GM15510 (cell line): ENCODE measurements around the gene ZNF236.

ENCODE experiments used
- POLR2A ChIP-seq: IDR thresholded peaks from 3 replicates; pipeline ENCODE4 v1.6.1; 2011; ENCODE audit warnings: borderline replicate concordance; ENCODE audit not compliant: insufficient read length; ENCODE audit errors: extremely low read depth

The ZNF236 gene

DNA sequence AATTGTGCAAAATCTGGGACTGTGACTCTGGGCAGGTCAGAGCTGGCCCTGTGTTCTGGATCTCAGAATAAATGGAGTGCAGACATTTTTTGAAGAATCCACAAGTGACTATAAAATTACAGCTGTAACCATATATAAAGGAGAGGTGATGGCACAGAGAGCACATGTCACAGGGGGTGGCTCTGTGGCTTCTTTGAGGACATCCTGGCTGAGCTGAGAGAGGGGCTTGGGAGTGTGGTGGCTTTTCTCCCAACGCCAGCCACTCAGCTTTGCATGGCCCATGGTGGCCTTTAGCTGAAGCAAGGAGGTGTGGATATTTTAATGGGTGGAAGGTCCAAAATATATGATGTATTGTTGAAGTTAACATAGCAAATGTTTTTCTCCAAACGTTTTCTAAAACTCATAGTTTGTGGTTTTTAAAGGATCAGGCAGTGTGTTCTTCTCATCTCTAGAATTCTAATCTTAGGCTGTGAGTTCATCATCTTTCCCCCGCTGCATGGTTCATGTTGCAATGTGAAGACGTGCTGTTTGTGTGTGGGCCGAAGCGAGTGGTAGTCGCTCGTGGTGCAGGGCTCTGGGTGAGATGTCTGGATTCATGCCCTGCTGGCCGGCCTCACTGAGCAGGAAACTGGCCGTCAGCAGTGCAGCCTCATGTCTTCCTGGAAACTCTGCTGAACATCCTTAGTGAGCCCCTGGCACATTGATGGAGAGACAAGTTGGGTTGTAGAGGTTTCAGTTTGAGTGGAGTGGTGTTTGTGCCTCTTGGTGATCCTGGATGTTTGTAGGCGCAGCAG, 109.9 kb downstream of the ZNF236 start:
- no peak for TF ChIP-seq POLR2A

- TF ChIP-seq POLR2A, result no peak
Observed at GRCh38 chr18:76935722-76936337, 113.5 kb downstream of the ZNF236 start.

GRCh38 chr18:76936877-76937276, 114.5 kb downstream of the ZNF236 start:
- no peak for TF ChIP-seq POLR2A

- no peak for TF ChIP-seq POLR2A
Observed at GRCh38 chr18:76937597-76937996, 115.2 kb downstream of the ZNF236 start.

DNA sequence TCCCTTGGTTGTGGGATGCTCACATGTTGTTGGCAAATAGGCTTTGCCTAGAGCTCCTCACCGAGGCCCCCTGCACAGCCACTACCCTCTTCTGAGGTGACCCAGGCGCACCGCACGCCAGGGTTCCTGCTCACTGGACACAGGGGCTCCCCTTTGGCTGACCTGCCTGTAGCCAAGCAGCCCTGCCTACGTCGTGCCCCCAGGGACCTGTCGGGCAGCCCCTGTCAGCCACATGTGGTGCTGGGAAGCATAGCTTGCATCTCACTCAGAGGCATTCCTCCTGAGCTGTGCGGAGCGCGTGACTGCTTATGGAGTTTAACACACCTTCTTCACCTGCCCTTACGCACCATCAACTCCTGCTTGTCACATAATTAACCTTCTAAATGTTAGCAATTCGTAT, 116.3 kb downstream of the ZNF236 start:
- TF ChIP-seq POLR2A, result no peak

DNA sequence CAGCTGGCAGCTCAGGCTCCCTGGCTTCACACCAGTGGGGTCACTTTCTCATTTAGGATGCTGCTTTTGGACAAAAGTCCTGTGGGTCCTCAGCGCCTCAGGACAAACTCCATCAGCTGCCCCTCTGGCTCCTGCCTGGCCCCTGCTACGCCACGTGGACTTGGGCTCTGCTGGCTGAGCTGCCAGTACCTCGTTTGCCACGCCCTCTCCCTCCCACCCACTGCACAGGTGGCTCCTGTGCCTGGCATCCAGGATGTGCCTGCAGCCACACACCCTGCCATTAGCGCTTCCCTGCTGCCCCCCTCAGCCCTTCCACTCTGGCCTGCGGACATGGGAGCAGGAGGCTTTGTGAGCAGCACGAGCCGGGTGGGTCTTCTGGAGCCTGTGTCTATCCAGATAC, 118.9 kb downstream of the ZNF236 start:
- no peak for TF ChIP-seq POLR2A

DNA sequence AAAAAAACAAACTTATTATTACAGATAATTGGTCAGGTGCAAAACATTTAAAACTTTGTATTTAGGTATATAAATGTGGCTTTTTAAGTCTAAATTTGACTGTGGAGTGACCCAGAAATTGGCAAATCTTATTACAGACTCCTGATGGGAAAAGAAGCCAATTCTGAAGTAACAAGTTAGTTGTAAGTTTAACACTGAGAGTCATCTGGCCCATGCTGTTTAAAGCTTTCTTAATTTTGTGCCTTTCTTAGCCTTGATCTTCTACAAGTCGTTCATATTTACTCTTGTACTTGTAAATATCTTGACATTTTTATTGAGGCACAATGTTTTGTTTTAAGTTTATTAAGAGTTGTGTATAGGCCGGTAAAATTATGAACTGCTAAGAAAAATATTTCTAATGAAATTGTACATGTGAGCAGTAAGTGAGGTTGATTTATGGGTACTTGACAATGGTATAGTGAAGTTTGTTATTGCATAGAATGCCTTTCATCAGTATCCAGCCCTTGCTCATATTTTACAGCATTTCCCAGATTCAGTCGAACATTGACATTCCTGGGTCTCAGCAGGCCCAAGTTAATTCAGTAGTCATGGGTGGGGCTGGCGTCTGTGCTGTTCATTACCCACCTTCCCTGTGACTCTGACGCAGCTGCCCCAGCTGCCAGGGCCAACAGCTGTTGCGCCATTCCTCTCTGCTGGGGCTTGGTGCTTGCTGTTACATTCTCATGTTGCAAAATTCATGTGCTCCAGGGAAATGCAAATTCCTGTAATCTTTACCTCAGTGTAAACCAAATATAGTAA, 121.4 kb downstream of the ZNF236 start:
- no peak for TF ChIP-seq POLR2A

DNA sequence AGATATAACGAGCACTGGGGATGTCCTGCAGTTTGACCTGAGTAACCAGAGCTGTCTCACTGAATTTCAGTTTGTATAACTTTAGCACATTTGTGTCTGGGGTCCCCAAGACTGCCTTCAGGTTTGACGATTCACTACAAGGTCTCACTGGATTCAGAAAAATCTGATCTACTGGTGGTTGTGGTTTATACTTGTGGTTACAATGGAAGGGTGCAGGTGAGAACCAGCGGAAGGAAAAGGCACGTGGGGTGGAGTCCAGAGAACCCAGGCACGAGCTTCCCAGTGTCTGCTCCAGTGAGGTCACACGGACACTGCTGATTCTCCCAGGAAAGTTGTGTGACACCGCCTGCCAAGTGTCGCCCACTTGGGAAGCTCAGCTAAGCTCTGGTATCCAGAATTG, 126.0 kb downstream of the ZNF236 start:
- TF ChIP-seq POLR2A, result no peak

- TF ChIP-seq POLR2A, result no peak
Observed at GRCh38 chr18:76951456-76952247, 129.3 kb downstream of the ZNF236 start.

DNA sequence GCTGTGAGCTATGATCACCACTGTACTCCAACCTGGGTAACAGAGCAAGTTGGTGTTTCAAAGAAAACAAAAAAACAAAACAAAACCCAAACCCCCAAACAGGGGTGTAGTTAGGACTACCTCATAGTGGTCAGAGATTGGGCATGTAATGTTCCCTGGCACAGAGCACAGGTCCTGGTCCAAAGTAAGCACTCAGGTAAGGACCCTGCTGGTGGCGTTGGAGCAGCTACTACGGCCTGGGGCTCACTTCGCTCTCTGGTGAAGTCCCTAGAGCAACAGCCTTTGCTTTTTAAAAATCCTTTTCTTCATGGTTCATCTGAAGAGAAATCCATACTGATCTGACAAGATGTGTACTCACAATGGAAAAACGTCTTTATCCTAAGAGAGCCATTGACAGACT, 130.4 kb downstream of the ZNF236 start:
- no peak for TF ChIP-seq POLR2A

DNA sequence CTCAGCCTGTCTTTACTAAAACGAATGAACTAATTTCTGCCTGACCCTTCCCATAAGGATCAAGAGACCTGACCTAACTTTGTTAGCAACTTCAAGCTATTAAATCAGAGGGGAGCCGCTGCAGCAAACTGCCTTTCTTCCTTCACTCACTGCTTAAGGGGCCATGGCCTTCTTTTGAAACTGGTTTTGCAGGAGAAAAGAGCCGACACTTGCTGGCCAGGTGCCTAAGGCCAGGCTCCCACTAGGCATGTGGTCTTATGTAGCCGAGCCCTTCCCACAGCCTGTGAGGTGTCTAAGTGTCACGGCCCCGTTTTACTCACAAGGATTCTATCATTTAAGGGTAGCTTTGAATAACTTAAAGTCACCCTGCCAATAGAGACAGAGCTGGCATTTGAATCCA, 130.8 kb downstream of the ZNF236 start:
- no peak for TF ChIP-seq POLR2A

DNA sequence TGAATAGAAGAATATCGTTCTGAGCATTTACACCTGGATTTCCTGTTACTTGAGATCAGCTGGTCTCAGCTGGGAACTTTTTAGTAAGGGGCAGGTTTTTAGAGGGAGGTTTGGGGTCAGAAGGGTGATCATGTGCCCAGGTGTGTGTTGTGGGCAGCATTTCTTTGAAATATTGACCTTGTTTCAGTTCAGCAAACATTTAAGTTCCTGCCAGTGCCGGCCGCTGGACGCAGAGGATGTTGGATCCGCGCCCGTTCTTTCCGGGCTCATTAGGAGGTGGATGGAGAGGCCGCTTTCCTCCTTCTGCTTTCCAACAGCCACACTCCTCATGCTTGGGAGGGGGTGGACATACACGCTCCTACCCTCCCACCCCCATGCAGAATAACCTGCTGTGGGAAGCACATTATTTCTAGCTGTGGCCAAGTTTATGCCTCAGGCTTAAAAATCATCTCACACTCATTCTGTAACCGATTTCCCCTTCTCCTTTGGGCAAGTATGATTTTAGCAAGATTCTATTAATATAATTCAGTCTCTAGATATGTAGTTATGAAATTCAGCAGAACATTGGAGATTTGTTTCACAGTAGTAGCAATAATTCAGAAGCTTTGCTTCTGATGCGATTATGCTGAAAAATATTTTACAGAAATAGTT, 131.4 kb downstream of the ZNF236 start:
- TF ChIP-seq POLR2A, result no peak

DNA sequence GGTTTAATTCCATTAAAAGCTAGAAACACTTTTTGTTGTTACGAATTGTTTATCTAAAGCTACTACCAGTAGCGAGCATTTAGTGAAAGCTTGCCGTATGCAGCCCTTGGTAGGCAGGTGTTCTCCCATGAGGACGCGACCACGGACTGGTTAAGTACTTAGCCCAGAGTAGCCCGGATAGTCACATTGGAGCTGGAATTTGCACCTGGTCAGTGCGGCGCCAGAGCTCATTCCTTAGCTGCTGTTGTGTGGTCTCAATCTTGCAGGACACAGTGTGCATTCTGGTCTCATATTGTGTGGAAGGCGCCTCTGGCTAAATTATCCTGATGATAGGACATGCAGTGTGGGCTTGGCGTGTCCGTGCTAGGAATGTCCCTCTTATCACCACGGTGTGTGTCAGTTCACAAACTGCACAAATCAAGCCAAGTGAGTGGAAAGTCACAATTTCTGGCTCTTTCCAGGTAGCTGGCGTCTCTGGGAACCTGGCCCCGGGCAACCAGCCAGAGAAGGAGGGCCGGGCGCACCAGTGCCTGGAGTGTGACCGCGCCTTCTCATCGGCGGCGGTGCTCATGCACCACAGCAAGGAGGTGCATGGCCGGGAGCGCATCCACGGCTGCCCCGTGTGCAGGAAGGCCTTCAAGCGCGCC, 133.3 kb downstream of the ZNF236 start:
- TF ChIP-seq POLR2A, result no peak

DNA sequence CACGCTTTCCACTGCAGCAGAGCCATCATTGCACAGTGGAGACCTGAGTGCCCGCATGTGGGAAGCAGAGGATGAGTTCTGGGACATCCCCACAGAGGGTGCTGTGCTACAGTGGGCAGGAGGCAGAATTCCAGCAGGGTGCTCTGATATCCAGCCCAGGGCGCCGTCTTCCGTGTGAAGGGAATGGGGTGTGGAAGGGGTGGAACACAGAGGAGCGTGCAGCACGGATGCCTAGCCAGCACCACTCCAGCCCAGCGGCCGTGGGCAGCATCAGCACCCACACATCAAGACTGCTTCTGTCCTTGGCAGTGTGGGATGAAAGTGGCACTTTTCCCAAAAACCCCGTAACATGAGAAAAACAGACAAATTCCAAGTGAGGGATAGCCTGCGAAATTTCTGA, 134.3 kb downstream of the ZNF236 start:
- no peak for TF ChIP-seq POLR2A
